ENCODE results near the gene NPS. TPM values are rescaled to one million over a fixed set of nuclear protein-coding genes. Genes with fewer than 3 reads are reported as not detected.

NPS gene, protein sequence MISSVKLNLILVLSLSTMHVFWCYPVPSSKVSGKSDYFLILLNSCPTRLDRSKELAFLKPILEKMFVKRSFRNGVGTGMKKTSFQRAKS
- not detected in 2 replicates for total RNA-seq (2014; rRNA removed; shearing (Covaris generic))

DNA sequence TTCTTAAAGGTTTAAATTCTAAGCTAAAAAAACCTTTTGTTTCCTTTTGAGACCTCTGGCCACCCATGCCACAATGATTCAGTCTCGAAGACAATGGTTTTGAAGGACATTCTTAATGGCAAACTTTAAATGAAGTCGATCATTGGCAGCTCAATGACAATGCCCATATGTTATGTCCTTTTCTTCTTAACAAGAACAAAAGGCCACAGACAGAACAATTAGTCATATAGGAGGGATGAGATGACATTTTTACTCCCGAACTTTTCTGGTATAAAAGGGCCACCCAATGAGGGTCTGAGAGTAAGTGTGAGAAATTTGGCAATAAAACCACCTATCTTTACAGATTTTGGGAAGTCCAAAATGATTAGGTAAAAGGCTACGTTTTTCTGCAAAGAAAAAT is at the start of gene NPS:
Gene NPS (plus strand): TSS at position 301 of the 400 bp plus-strand sequence. CDS start 60 bp downstream, at position 361.
- in situ Hi-C loops (cut with HindIII; ENCODE audit: low sequenced_read_pairs): no loop called here
- DNase-seq (ENCODE audit: low spot score): no peak

DNA sequence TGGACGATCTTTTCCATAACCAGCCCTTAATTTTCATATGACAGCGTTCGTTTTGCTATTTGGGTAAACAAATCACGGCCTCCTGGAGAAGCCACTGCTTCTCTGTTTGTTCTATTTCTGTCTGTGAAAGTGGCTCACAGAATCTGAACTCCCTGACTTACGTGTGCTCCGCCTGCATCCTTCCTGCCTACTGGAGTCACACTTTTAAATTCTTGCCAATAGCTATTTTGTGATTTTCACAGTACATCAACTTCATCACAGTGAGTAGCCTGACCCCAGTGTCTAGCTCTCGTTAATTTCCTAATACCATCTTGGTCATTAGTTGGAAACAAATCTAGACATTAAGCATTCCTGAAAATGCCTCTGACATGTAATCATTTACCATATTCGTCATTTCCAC is 49.0 kb upstream of the NPS start:
- DNase-seq (ENCODE audit: low spot score): no peak
- in situ Hi-C loops (cut with HindIII; ENCODE audit: low sequenced_read_pairs): no loop called here

DNA sequence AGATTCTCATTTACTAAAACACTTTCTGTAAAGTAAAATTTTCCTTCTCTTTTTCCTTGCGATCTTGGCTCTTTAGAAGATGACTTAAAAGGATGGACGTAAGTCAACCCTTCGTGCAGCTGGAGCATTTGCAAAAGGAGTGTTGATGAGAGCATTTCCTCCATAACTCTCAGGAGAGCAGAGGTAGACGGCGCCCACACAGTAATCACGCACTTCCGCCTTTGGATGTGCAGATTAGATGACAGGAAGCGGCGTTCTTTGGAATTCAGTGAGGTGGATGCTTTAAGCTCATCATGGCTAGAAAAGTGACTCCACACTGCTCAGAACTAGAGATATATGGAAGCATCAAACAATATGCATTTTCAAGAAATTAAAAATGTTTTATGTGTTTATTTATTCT is 43.0 kb upstream of the NPS start:
- in situ Hi-C loops (cut with HindIII; ENCODE audit: low sequenced_read_pairs): no loop called here

DNA sequence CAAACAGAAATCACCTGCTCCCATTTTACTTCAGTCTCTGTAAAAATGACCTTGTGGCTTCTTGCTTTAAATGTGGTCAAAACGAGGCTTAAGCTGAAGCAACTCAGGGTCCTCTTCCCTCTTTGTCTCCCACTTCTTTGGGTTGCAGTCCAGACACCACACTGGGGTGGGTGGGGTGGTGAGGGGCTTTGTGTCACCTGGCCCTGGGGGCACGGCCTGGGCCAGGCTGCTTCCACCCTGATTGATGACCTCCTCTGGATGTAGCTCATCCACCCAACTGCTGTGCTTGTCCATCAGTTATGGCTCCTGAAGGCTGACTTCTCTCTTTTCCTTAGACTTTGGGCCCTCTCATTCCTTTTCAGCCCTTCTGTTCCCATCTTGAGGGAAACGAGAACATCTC is 26.8 kb upstream of the NPS start:
- in situ Hi-C loops (cut with HindIII; ENCODE audit: low sequenced_read_pairs): no loop called here
- no peak for DNase-seq (ENCODE audit: low spot score)

More for the DNA sequence above, 43.0 kb upstream of the NPS start:
- no peak for DNase-seq (ENCODE audit: low spot score)

DNA sequence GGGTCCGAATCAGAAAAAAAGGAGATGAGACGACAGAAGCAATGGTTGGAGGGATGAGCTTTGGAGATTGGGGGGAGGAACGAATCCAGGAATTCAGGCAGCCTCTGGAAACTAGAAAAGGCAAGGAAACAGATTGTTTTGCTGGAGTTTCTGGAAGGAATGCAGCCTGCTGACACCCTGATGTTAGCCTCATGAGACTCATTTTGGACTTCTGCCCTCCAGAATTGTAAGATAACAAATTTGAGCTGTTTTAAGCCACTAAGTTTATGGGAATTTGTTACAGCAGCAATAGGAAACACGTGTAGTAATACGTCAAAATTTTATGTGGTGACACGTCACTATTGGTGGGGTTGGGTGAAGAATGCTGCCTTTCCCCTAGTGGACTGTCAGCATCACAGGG is 25.6 kb upstream of the NPS start:
- in situ Hi-C loops (cut with HindIII; ENCODE audit: low sequenced_read_pairs): no loop called here
- no peak for DNase-seq (ENCODE audit: low spot score)

DNA sequence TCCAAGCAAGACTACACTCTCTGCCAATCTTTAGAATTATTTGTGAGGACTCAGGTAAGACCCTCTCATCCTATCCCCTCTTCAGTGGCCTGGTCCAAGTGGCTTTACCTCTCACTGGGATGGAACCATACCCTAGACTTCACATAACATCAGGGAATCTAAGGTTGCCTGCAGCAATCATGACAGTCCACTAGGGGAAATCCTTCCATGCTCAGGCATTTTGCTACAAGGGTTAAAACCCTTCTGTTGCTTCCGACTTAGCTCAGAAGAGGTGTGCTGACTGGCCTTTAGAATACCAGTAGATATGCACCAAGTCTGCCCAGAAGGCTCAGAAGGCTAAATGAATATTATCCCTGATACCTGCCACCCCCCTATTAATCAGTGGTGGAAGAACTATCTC is 24.9 kb upstream of the NPS start:
- in situ Hi-C loops (cut with HindIII; ENCODE audit: low sequenced_read_pairs): no loop called here
- DNase-seq (ENCODE audit: low spot score): no peak

DNA sequence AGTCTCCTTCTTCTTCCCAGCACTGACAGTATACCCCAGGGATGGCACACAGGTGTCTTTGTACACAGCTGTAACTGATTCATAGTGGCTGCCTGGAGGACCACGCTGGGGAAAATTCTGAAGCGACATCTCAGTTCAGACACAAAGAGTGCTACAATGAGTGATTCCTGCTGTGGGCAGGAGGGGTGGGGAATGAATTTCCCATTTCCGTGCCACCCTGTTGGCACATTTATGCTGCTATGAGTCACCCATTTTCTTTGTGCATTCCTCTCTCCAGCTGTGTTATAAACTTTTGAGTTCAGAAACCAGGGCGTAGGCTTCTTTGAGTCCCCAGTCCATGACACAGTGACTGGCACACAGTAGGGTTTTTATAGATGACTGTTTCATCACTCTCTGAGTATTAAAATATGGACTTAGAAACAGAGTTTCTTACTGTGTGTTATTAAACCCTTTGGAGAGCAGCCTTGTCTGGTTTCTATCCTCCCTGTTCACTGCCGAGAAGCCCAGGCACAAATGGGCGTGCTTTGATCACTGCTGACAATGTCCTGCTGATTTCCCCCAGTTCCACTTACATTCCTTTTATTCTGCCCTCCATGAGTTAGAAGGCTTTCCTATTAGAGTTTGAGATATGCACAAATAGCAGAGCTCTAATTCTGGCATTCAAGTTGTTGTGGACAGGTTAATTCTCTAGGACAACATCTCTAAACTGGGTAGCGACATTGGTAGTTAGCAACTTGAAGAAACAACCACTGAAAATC is 24.0 kb upstream of the NPS start:
- in situ Hi-C loops (cut with HindIII; ENCODE audit: low sequenced_read_pairs): no loop called here
- no peak for DNase-seq (ENCODE audit: low spot score)

DNA sequence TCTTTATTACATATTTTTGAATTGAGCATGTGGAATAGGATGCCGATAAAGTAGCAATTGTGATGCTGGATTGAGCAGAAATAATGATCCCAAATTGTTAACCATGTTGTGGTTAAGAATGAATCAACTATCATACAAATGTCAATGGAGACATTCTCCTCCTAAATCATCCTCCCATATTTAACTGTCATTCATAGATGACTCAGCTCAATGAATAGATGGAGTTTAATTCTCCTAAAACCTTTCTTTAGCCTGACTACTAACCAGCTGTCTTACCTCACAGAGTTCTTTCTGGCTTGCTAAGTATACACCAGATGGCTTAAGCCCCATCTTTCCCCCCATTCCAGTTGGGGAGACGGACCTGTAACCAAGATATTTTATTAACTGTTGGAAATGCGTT is 23.4 kb upstream of the NPS start:
- DNase-seq (ENCODE audit: low spot score): no peak
- in situ Hi-C loops (cut with HindIII; ENCODE audit: low sequenced_read_pairs): no loop called here

DNA sequence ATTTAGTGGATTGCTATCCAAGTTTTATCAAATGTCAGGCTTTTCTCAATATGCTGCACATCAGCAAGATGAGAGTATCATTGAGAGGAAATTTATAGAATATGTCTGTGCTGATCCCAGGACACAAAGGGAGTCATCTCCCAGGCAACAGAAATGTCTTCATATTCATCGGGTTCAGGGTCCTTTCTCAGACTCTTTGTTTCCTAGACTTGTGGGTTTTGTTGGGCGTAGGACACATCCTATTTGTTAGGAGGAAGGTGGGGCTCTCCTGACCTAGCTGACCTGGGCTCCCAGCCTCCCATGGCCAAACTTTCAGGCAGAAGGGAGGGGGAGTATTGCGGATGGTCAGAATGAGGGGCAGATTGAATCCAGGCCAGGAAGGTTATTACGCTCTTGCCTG is 22.9 kb upstream of the NPS start:
- in situ Hi-C loops (cut with HindIII; ENCODE audit: low sequenced_read_pairs): no loop called here
- DNase-seq (ENCODE audit: low spot score): no peak

DNA sequence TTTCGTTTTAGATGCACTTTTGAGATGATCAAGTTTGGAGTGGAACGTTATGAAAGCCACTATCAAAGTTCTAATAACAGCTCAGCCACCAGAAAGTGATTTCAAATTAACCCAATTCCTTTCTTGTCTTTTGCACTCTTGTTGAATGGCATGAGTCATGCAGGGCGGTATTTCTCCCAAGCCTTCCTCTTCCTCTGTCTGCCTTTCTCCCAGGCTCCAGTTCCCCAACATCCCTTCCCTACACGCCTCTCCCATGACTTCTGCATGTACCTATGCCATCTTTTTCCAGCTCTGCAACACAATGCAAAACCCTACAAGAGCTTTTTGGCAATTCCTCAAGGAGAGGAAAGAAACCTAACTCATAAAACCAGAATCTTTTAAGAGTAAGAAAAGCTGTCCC is 21.8 kb upstream of the NPS start:
- DNase-seq (ENCODE audit: low spot score): no peak
- in situ Hi-C loops (cut with HindIII; ENCODE audit: low sequenced_read_pairs): no loop called here

DNA sequence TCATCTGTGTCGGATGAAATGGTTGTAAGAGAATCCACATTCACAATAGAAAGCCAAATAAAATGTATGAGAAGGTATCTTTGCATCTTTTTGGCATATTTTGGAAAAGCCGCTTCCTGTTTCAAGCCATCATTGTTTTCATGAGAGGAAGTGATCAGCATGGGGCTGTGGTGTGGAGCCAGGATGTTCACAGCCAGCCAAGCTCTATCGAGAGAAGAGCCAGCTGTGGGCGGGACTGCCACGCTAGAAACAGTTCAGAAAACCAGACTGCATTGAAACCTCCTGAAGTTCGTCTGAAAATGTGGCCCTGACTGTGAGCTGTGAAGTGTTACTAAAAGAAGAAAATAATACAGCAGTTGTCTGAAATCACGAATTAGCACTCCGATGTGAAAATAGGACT is 21.2 kb upstream of the NPS start:
- peak; percentile 19 for DNase-seq (ENCODE audit: low spot score)
- in situ Hi-C loops (cut with HindIII; ENCODE audit: low sequenced_read_pairs): no loop called here

DNA sequence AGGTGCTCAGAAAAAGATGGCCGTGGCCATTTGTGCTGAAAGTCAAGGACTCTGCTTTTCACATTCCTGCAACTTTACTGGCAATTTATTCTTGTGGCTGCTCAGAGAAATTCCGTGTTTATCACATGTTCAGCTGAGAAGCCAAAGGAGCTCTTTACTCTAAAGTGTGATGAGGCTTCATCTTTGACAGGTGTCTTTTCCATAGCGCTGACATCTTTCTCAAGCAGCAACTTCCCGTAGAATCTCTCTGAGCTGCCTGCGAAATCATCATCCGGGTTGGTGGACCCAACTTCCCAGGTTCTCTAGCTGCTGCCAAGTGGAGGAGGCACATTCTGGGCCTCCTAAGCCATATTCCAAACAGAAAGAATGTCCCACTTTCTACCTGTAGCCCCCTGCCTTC is 16.9 kb upstream of the NPS start:
- no peak for DNase-seq (ENCODE audit: low spot score)
- in situ Hi-C loops (cut with HindIII; ENCODE audit: low sequenced_read_pairs): no loop called here

DNA sequence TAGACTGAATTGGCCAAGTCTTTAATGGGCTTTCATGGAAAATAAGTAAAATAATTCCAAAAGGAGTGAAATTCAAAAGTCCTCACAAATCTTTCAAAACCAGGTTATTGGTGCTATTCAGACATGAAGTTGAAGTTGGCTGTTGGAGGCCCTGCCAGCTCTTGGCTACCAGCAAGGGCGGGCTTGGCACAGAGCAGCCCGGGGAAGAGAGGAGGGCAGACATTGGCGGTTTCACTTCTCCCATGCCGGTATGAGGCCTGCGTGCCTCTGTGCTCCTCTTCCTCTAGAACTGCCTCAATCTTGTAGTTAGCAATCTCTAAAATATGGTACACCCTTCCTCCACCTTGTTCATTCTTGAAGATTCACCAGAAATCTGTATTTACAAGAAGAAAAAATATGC is 16.4 kb upstream of the NPS start:
- in situ Hi-C loops (cut with HindIII; ENCODE audit: low sequenced_read_pairs): no loop called here

DNA sequence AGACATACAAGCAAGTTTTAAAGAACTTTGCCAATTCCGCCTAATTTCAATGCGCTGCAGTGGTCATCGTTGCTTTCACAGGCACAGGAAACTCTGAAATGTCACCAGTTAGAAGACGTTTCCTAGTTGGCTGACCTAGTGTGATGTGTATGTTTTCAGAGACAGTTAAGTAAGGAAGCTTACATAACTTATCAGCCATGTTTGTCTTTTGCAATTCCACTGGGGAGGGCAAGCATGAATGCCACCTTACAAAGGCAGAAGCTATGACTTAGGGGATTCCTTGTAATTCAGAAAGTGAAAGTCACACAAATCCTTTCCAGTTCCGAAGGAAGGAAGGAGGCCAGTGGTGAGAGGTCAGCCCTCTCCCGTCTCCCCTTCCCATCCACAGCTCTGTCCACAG is 15.0 kb upstream of the NPS start:
- in situ Hi-C loops (cut with HindIII; ENCODE audit: low sequenced_read_pairs): no loop called here
- no peak for DNase-seq (ENCODE audit: low spot score)

More for the DNA sequence above, 16.4 kb upstream of the NPS start:
- DNase-seq (ENCODE audit: low spot score): no peak

DNA sequence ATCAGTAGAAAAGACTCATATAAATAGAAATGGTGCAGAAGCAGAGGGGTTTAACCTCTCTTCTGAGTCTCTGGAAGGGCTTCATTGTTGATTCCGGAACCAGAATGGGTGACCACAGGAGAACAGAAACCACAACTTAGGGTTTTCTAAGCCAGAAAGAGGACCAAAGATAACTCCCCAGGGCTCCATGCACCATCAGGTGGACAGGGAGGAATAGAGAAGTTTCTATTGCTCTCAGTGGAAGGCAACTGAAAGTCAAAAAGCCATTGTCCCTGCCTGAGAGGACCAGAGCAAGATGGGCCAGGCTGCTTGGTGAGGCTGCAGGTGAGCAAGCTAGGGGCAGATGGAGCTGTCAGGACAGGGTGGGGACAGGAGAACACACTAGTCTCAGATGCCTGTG is 14.6 kb upstream of the NPS start:
- in situ Hi-C loops (cut with HindIII; ENCODE audit: low sequenced_read_pairs): no loop called here
- DNase-seq (ENCODE audit: low spot score): no peak

DNA sequence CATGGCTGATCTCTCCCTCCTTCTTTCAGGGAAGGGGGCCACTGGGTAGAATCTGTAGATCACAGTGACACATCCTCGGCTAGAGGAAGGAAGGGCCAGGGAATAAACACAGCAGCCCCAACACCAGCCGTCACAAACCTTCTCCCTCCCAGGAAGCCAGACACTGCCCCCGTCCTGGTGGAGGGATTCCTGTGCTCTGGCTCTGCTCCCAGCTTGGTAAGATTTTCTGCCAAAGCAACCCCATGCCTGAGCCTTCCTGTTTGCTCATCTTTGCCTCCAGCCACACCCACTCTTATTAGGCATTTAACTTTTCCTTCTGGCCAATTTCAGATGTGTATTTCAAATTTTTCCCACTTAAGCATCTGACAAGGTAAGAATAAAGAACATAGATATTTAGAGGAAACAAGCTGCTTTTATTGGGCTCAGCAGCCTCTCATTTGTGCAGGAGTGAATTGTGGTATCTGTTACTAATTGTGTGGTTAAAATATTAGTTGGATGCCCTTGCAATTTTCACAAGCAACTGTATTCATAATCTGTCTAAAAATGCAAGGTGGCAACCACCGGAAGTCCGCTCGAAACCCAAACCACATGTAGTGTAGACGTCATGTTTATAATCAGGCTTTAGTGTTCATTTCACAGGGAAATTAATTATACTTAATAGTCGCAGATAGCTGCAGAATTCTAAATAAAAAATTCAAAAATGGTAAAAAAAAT is 13.2 kb upstream of the NPS start:
- in situ Hi-C loops (cut with HindIII; ENCODE audit: low sequenced_read_pairs): no loop called here
- DNase-seq (ENCODE audit: low spot score): no peak

DNA sequence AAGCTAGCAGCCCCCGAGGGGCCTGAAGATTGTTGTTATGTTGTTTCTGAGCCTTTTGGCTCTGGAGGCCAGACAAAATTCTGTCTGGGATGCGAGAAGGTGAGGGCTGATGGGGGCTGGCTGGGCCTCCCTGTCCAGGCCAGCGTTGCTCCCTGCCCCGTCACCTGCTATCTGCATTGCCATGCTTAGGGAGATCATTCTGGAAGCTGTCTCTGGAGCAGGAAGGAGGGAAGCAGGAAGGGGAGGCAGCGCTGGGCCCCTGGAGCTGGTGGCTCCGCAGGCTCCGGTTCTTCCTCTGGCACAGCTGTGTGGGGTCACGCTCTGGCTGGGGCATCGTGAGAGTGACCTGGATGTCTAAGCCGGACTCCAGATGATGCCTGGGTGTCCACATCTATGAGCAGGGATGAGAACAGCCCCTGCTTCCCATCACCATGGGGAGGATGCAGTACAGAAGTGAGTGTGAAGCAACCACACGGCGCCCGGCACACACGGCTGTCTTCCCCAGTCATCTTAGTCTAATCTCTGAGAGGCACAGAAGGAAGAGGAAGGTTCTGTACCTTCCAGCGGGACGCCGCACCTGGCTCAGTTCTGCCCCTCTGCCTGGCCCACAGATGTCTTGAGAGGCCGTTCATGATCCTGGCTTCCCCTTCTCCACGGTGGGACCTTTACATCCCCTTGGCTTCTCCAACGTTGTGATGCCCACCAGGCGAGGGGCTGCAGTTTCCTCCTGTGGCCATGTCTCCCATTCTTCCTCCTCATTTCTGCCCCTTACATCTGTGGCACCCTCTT is 11.9 kb upstream of the NPS start:
- DNase-seq (ENCODE audit: low spot score): no peak

DNA sequence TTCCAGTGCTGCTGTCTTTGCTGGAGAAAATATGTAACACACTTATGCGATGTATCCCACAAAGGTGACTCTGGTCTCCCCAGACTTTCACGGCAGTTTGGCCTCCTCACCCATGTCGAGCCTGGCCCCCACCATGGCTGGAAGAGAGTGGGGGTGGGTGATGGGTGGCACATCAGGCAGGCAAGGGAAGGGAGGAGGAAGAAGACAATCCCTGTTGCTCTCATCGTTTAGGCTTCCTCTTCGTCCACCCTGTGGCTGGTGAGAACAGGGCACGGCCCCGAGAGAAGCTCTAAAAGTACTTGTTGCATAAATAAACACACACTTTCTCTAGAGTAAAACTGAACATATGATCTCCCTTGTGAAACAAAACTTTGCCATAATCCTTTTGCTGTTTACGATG is 11.2 kb upstream of the NPS start:
- no peak for DNase-seq (ENCODE audit: low spot score)
- in situ Hi-C loops (cut with HindIII; ENCODE audit: low sequenced_read_pairs): no loop called here

More for the DNA sequence above, 11.9 kb upstream of the NPS start:
- in situ Hi-C loops (cut with HindIII; ENCODE audit: low sequenced_read_pairs): no loop called here

DNA sequence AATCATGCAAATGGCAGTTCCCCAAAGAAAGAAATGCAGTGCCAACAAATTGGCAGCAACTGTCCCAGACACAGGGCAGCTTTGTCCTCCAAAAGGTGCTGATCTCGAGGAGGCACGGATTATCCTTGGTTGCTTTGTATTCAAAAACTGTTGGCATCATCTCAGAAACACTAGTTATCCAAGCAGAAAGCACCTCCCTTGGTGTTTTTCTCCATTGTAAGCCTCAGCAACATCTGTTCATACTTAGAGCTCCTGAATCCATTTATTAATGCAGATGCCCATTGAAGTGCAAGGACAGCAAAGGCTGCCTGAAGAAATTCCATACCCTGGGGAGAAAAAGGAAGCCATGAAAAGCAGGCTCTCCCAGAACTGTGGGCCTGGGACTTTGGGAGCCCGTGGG is 1.1 kb upstream of the NPS start:
- in situ Hi-C loops (cut with HindIII; ENCODE audit: low sequenced_read_pairs): no loop called here
- no peak for DNase-seq (ENCODE audit: low spot score)

DNA sequence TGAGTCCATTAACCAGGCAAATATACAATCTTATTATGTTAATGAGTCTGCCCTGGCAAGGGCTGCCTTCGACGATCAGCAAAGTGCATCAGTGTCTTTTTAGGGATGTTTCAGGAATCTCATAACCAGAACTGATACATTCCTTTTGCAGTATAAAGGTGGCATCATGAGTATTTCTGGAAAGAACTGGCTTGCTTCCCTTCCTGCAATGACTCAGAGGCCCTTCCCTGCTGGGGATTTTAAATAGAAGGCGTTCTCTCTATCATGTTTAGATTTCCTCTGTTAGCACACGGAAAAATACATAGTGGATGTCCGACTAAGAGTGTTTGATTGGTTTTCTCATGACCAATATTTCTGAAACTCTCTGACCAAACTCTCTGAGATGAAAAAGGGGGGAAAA is 1.8 kb downstream of the NPS start:
- DNase-seq (ENCODE audit: low spot score): no peak
- in situ Hi-C loops (cut with HindIII; ENCODE audit: low sequenced_read_pairs): no loop called here

All from G401 (cell line).